SKM-1 (cell line): ENCODE data around the gene SUGP2.

Source experiments
- DNase-seq: peaks from one replicate; lab custom pipeline; 2025; ENCODE audit not compliant: unreplicated experiment; lab: John Stamatoyannopoulos, UW

The SUGP2 gene

DNA sequence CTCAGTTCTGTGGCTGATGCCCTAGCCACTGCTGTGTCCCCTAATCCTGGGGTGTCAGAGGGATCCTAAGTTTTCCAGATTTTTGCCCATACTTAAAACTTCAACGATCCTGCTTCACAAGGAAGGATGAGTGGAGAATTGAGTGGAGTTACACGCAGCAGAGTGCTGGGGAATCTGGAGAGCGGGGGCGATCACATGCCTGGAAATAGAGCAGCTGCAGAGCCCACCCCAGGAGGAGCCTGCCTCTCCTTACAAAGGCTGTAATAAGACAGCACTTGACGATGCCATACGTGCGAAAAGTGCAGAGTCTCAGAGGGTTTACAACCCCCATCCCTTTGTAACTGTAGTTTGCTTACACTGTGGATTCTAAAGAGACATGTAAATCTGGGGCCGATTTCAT is 40.6 kb downstream of the SUGP2 start:
- DNase-seq: no peak

DNA sequence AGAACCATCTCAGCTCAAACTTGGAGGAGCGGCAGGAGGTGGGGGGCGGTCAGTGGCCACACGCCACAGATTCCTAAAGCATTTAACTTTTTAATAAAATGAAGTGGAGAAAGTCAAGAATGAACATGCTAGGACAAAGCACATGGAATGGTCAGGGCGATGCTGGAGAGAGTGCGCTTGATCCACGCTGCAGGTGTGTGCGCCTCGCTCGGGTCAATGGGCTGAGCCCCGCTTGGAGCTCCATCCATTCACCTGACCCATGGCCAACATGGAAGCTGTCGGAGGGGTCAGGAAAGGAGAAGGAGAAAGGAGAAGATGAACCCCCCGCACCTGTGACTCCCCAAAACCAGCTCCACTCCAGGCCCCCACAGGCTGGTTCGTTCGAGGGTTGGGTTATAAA is 41.8 kb downstream of the SUGP2 start:
- no peak for DNase-seq

DNA sequence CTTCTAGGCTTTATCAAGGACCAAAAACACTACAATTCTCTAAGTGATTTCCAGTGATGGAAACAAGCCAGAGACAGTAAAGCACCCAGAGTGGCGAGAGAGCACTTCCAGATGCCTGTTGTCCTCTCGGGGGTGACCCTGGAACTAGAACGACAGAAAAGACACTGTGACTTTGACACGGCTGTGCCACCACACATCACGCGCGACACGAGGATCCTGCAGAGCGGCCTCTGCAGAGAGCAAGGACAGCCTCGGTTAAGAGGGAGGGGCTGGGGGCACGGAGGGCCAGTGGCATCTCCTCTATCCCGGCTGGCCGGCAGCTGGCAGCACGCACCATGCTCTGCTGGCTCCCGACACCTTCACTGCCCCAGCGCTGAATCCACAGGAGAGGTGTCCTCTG is 42.3 kb downstream of the SUGP2 start:
- no peak for DNase-seq

DNA sequence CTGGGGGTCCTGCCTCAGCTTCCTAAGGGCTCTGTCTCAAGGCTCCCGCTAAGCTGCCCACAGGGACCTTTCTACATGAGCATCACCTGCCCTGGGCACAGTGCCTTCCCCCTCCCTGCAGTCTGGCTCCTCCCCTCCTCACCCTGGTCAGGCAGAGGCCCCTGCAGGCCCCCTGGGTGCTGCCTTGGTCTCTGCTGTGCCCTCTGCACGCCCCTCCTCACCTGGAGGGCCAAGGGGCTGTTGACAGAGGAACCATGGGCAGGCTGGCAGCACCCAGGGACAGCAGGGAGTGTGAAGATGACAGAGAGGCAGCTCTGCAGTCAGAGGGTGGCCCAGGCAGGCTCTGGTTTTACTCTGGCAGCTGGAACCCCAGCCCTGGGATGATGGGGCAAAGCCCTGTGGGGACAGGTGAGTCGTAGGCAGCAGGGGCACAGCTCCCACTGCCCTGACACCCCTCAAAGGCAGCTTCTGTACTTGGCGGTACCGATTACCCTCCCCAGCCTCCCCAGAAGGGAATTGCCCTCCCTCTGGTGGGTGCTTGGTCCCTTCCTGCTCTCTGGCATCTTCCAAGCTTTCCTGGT is 43.1 kb downstream of the SUGP2 start:
- DNase-seq: no peak

DNA sequence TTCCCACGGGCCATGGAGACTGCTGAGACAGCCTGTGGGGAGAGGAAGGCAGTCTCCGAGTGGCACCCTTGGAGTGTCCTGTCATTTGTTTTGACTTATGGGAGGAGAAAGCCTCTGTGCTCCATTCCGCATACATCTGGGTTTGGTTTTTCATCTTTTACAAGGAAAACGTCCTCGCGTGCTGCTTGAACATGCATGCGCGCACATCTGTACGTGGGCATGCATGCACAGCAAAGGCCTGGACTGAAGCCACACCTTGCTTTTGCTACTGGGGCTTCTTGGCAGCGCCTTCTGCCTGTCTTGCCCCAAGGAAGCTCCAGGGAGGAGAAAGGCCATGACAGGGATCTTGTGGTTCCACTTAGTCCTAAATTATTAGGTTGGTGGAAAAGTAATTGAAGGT is 44.0 kb downstream of the SUGP2 start:
- DNase-seq: no peak

DNA sequence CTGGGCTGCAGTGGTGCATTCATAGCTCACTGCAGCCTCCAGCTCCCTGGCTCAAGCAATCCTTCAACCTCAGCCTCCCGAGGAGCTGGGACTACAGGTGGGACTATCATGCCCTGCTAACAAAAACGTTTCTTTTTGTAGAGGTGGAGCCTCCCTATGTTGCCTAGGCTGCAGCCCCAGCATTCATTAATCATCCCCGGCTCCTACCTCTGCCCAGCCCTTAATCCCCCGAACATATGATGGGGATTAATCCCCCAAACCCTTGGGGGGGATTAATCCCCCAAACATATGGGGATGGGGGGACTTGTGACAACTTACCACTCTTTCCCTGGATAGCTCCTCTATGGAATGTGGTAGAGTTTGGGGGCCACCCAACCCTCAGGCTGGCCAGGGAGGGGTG is 45.9 kb downstream of the SUGP2 start:
- DNase-seq: no peak

DNA sequence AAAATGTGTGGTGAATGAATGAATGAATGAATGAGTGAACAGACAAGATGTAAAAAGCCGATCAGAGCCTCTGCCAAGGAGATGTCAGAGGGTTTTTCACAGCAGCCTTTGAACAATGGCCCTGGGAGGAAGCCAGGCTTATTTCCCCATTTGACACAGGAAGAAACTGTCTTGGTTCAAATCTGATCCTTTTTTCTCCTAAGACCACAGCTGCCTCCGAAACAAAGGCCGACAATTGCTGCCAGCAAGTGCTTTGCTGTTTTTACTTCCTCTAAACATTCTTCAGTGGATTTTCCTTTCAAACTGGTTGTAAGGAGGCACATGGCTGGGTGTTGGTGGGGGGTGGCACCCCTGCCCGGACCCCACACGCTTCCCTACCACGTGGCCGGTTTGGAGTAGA is 48.1 kb downstream of the SUGP2 start:
- DNase-seq: peak; percentile 74

DNA sequence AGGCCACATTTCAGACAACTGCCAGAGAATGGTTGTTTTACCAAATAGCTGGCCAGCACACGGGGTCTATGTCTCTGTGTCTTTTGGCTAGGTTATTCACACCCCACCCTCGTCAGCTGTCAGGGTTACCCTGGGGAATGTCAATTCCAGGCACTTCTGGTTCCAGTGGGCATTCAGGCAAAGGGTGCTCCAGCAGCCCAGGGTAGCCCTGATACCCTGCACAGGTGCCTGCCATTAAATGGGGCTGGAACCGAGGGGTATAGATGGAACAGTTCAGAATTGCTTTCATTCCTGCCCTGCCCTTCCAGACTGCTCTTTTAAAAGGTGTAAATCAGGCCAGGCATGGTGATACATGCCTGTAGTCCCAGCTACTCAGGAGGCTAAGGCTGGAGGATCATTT is 49.1 kb downstream of the SUGP2 start:
- DNase-seq: no peak

DNA sequence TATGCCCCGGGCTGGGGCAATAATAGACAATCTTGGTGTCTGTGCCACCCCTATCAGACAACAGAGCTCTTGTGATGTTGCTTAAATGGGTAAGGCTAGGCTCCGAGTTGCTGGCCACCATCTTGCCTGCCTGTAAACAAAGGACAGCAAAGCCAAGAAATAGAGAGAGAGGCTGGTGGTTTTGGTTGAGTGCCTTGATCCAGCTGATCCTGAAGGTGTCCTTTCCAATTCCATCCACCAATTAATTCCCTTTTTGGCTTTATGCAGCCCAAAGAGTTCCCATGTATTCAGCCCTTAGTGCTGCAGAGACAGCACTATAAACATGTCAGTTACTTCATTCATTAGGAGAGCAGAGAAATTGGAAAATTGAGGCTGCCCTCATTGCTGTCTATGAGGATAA is 50.6 kb downstream of the SUGP2 start:
- no peak for DNase-seq

DNA sequence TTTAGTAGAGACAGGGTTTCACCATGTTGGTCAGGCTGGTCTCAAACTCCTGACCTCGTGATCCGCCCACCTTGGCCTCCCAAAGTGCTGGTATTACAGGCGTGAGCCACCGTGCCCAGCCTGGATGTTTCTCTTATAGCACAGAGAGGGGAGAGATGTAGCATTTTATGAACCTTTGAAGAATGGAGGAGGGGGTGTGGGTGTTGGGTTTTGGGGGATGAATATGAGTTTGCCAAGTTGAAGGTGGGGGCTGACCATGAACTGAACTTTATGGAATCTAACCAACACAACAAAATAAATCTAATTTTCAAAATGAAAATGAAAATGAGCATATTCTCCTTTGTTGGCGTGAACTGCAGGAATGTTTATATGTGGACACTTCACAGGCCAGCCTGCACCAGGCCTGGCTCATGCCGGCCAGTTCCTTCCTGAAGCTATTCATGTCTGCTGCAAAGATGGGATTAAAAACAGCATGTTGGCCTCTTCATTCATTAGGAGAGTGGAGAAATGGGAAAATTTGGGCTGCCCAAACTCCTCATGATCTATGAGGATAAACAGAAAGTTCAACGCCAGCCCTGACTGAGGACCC is 52.8 kb downstream of the SUGP2 start:
- no peak for DNase-seq

DNA sequence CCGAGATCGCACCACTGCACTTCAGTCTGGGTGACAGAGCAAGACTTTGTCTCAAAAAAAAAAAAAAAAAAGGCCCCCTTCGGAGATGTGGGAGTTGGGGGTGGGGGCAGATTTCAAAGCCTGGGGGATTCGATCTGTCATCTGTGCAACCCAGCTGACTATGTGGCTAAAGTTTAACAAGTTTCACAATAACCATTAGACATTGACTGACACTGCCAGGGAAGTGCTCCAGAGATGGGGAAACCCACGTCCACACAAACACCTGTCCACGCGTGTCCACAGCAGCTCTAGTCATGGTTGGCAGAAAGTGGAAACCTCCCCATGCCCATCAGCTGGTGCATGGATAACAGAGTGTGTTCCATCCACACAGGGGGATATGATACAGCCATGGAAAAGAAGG is 54.7 kb downstream of the SUGP2 start:
- no peak for DNase-seq

DNA sequence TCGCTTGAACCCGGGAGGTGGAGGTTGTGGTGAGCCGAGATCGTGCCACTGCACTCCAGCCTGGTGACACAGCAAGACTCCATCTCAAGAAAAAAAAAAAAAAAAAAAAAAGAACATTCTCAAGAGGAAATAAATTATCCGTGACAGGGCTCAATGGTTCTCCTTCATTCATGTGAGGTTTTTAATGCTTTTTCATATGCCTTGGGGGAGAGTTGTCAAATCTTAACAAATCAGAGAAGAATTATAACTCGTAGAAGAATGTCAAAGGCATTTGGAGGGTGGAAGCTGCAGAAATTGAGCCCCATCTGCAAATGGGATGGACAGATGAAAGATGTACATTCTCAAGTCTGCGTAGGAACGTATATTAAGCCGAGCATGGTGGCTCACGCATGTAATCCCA is 57.4 kb downstream of the SUGP2 start:
- DNase-seq: no peak

DNA sequence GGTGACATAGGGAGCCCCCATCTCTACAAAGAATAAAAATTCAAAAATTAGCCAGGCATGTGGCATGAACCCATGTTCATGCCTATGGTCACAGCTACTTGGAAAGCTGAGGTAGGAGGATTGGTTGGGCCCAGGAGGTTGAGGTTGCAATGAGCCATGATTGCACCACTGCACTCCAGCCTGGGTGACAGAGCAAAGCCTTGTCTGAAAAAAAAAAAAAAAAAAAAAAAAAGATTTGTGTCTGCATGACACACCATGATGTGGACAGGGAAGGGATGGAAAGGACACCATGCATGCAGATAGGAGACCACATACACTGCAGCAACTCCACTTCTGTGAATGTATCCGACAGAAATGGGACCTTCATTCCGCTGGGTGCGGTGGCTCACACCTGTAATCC is 58.3 kb downstream of the SUGP2 start:
- DNase-seq: no peak

DNA sequence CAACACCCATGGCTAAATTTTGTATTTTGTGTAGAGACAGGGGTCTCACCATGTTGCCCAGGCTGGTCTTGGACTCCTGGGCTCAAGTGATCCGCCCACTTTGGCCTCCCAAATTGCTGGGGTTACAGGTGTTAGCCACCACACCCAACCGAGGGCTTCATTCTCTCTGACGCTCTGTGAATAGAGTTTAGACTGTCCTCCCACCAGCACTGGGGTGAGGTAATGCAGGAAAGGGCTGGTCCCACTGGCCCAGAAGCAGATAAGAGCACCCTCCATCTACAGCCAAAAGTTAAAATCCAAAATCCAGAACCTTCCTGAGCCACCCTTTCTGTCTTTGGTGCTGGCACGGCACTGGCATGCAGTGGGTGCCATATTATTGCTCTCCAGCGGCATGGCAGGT is 60.5 kb downstream of the SUGP2 start:
- no peak for DNase-seq

DNA sequence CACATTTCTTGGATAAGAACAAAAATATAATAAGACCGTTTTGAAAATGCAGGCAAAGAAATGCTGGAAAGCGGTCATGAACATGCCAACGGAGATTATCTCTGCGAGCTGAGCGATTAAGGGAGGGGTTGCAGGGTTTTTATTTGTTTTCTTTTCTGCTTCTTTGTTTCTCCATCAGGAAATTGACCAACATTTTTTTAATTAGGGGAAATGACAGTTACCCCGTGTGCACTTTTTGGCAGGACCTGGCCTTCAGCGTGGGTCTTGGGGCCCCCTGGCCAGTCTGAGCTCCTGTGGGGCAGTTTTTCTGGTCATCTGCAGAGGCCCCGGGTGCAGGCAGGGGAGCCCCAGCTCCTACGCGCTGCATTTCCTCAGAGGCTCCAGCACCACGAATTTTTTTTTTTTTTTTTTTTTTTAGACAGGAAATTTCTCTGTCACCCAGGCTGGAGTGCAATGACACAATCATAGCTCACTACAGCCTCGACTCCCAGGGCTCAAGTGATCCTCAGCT is 61.0 kb downstream of the SUGP2 start:
- peak; percentile 61 for DNase-seq

DNA sequence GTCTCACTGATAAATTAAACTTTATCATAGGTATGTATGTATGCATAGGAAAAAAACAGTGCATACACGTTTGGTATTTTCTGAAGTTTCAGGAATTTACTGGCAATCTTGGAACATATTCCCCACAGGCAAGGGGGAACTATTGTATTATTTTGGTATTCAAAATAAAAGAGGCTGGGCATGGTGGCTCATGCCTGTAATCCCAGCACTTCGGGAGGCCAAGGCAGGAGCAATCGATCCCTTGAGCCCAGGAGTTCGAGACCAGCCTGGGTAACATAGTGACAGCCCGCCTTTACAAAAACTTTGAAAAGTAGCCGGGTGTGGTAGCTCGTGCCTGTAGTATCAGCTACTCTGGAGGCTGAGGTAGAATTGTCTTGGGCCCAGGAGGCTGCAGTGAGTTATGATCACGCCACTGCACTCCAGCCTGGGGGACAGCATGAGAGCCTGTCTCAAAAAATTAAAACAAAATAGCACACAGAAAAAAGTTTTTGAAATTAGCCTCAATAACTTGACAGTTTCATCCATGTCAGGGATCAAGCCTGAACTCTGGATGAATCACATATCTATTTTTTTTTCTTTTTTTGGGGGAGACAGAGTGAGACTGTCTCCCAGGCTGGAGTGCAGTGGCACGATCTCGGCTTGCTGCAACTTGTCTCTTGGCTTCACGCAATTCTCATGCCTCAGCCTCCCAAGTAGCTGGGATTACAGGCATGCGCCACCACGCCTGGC is 63.2 kb downstream of the SUGP2 start:
- no peak for DNase-seq

DNA sequence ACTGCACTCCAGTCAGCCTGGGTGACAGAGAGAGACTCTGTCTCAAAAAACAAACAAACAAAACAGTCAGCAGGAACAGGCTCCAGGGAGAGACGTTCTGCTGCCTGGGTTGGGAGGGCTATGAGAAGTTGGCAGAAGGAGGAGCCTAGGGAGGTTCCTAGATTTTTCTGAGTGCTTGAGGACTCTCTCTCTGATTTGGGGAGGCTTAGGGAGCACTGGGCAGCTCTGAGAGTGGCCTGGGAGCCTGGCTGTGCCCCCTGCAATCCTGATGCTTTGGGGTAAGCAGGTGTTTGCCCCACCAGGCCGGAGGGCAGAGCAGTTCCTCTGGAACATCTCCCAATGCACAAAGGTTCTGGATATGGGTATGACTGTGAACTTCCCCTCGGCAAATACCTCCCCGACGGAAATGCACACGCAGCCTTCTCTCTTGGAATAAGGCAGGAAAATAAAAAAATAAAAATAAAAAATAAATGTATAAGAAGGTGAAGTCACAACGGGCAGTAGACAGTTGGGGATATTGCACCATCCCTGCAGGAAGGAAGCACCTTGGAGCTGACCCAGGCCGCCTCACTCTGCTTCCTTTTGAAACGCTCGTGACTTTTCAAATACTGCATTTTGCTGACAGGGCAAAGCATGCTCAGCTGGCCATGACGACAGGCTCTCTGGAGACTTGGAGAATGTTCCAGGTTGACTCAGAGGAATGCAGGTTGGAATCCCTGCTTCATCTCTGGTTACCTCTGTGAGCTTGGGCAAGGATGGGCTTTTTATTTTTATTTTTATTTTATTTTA is 65.8 kb downstream of the SUGP2 start:
- peak; percentile 67 for DNase-seq

DNA sequence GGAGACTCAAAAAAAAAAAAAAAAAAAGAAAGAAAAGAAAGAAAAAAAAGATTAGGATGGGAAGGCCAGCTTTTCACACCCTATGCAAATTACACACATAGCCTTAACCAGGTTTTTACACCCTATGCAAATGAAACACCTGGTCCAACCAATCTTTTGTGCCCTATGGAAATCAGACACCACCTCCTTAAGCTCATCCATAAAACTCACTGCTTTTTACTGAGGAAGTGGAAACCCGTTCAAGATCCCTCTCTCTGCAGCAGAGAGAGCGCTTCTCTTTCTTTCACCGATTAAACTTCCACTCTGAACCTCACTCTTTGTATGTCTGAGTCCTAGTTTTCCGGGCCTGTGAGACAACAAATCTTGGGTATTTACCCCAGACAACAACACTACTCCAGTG is 67.0 kb downstream of the SUGP2 start:
- no peak for DNase-seq

DNA sequence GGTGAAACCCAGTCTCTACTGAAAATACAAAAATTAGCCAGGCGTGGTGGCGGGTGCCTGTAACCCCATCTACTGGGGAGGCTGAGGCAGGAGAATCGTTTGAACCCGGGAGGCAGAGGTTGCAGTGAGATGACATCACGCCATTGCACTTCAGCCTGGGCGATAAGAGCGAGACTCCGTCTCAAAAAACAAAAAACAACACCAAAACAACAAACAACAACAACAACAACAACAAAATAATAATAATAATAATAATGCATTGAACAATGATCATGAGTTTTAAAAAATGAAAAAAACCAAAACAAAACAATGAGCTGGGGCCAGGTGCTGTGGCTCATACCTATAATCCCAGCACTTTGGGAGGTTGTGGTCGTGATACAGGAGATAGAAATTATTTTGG is 69.2 kb downstream of the SUGP2 start:
- no peak for DNase-seq

DNA sequence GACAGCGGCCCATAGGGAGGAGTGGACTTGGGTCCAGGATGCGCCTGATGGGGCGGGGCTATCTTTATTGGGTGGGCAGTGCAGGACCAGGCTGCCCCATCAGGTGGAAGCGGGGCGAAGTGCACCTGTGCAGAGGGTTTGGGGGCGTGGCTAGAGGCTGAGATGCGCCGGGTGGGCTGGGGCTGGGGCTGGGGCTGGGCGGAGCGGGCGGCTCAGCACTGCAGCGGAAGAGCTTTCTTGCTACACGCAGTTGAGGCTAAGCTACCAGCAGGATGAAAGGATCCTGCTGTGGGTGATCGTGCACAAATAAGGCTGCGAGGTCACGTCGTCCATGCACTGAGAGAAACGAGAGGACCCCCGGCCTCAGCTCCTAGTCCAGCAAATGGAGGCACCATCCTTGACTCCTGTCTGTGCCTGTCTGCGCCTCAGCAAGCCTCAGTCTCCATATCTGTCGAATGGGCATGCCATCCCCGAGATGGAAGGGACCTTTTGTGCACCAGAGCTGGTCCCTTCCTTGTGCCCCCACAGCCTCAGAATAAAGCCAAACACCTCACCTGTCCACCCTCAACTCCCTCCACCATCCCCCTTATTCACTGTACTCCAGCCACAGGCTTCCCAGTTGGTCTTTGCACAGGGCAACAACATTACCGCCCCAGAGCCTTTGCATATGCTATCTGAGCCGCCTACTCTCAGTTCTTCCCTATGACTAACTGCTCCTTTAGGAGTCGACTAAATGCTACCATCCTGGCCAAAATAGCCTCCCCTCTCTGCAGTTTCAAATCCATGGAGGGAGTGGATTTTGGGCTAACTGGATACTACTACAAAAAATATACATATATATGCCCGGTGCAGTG is 71.3 kb downstream of the SUGP2 start:
- DNase-seq: no peak

DNA sequence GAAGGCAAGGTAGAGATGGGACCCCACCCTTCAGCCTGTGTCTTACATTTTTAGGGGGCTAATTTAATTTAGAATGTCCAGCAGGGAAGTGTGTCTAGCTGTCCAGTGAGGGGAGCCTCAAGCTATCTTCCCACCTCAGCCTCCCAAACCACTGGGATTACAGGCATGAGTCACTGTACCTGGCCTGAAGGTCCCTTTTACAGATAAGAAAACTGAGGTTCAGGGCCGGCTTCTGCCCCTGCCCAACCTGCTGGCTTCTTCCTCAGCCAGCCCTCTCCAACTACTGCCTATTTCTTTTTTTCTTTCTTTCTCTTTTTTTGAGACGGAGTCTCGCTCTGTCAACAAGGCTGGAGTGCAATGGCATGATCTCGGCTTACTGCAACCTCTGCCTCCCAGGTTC is 72.9 kb downstream of the SUGP2 start:
- DNase-seq: no peak
